NCI-H2171 treated with DMSO at 0.1 percent for 48 hours (cell line): ENCODE data around the gene SIAH2.

Experiments used
- DNase-seq: peaks from one replicate; lab custom pipeline; 2025; lab: John Stamatoyannopoulos, UW

The SIAH2 gene

GRCh38 chr3:150775001-150775599 is 12.1 kb upstream of the SIAH2 start:
- no peak for DNase-seq

GRCh38 chr3:150773616-150774192 is 10.7 kb upstream of the SIAH2 start:
- DNase-seq, result no peak

- no peak for DNase-seq
These were observed 8.6 kb upstream of the SIAH2 start for GRCh38 chr3:150771600-150771999.

- DNase-seq, result no peak
These were observed 7.7 kb upstream of the SIAH2 start for GRCh38 chr3:150770681-150771080.

GRCh38 chr3:150766742-150767141 is 3.8 kb upstream of the SIAH2 start:
- DNase-seq, result no peak

GRCh38 chr3:150765949-150766720 is 3.2 kb upstream of the SIAH2 start:
- DNase-seq, result no peak

- no peak for DNase-seq
These were observed 2.0 kb upstream of the SIAH2 start for GRCh38 chr3:150764967-150765366.

- no peak for DNase-seq
These were observed 1.6 kb upstream of the SIAH2 start for GRCh38 chr3:150764566-150764965.

GRCh38 chr3:150763841-150764483 is 993 bp upstream of the SIAH2 start:
- peak; percentile 62 for DNase-seq

- no peak for DNase-seq
These were observed 277 bp downstream of the SIAH2 start for GRCh38 chr3:150762662-150763121.

GRCh38 chr3:150761831-150762661 is 923 bp downstream of the SIAH2 start:
- DNase-seq, result peak; percentile 78

GRCh38 chr3:150760431-150761200 is 2.4 kb downstream of the SIAH2 start:
- DNase-seq, result no peak

GRCh38 chr3:150759947-150760346 is 3.0 kb downstream of the SIAH2 start:
- DNase-seq, result no peak

- DNase-seq, result no peak
These were observed 3.6 kb downstream of the SIAH2 start for GRCh38 chr3:150759319-150759718.

- DNase-seq, result no peak
These were observed 5.2 kb downstream of the SIAH2 start for GRCh38 chr3:150757768-150758167.

- DNase-seq, result no peak
These were observed 5.6 kb downstream of the SIAH2 start for GRCh38 chr3:150757364-150757763.

GRCh38 chr3:150756491-150757059 is 6.4 kb downstream of the SIAH2 start:
- DNase-seq, result no peak

GRCh38 chr3:150755902-150756301 is 7.1 kb downstream of the SIAH2 start:
- no peak for DNase-seq

- DNase-seq, result no peak
These were observed 8.1 kb downstream of the SIAH2 start for GRCh38 chr3:150754896-150755295.

GRCh38 chr3:150751781-150752263 is 11.1 kb downstream of the SIAH2 start:
- DNase-seq, result no peak

- no peak for DNase-seq
These were observed 13.7 kb downstream of the SIAH2 start for GRCh38 chr3:150749255-150749654.
